Stimulated activated CD8-positive, alpha-beta memory T cell treated with anti-CD3 and anti-CD28 coated beads, Interleukin-2, amount 100 ng/mL, for 1 hour (primary cell): ENCODE results near the gene PRKCQ.
"Not testable (repeated sequence)": the region's sequence is repeated elsewhere in the genome, so short reads cannot be mapped to it uniquely, and the experiment has no call there.

Experiments used
- DNase-seq, 2 donors: peaks; one replicate each; pipeline ENCODE4 v3.0.0-alpha.2; 2020; ENCODE audit warnings: low read depth in 2 of 2

Gene PRKCQ

DNA sequence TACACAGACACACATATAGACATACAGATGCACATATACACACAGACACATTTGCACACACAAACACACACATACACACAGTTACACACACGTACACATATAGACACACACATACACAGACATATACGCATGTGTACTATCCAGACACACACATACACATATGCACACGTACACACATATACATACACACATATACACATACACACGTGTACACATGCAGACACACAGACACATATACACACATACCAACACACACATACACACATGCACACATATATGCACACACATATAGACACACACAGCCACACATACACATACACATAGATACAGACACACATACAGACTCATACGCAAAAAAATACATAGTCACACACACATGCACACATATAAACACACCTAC lies 193.1 kb downstream of the PRKCQ start:
- DNase-seq, result no peak

- DNase-seq, result no peak
Measured at GRCh38 chr10:6386346-6386745, 193.7 kb downstream of the PRKCQ start.

- DNase-seq, result no peak
Measured at GRCh38 chr10:6385665-6386064, 194.4 kb downstream of the PRKCQ start.

DNA sequence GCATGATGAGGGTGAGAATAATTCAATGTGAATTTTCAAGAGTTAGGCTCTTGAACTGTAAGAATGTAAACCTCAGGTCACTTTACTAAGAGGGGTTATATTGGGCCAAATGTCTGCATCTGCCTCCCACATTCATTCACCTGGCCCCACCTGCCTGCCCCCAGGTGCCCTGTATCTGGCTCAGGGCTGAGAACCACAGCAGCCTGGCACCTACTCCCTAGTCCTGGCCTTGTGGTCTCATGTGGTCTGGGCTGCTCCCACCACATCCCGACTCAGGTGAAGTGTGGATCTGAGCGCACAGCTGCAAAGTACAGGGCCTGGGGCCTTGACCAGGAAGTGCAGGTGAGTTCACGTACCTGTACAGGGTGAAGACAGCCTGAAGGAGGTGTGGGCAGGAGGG lies 195.2 kb downstream of the PRKCQ start:
- no peak for DNase-seq

- DNase-seq, result no peak
Measured at GRCh38 chr10:6384031-6384430, 196.0 kb downstream of the PRKCQ start.

DNA sequence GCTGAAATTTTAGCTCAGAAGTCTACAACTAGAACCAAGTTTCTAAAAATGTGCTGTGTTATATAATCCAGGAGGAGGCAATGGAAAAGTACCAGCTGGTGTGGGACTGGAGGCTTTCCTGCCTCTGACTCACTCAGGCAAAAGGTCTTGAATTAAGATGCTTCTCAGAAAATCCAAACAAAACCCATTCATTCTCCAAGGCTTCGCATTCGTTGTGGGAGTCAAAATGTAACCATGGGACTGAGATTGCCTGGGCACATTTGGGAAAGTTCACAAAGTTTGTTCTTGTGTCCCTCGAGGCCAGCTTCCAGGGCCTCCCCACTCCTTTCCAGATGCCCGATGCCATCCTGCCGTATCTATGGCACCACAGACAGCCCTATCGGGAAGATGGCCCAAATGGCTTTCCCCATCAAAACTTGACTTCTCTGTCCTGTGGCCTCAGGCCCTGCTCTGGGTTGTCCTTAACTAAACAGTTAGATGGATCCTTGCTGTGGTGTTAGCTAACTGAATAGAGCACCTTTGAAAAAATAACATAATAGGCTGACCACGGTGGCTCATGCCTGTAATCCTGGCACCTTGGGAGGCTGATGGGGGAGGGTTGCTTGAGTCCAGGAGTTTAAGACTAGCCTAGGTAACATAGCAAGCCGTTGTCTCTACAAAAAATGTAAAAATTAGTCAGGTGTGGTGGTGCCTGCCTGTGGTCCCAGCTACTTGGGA lies 196.8 kb downstream of the PRKCQ start:
- DNase-seq, result no peak

GRCh38 chr10:6382081-6382480 lies 198.0 kb downstream of the PRKCQ start:
- peak in 1 of 2 donors; percentile 13 for DNase-seq

DNA sequence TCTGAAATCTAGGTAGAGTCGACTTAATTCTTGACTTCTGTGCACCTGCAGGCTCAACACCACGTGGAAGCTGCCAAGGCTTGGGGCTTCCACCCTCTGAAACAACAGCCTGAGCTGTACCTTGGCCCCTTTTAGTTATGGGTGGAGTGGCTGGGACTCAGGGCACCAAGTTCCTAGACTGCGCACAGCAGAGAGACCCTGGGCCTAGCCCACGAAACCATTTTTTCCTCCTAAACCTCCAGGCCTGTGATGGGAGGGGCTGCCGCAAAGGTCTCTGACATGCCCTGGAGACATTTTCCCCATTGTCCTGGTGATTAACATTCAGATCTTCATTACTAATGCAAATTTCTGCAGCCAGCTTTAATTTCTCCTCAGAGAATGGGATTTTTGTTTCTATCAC lies 199.6 kb downstream of the PRKCQ start:
- not testable (repeated sequence) for DNase-seq

GRCh38 chr10:6379015-6379776 lies 200.9 kb downstream of the PRKCQ start:
- no peak for DNase-seq
